Upper lobe of left lung (tissue), 6 donors: ENCODE results near the gene ASCL4. TPM values are rescaled to one million over a fixed set of nuclear protein-coding genes. Genes with fewer than 3 reads are reported as not detected.
A peak's percentile ranks its signal among the peaks of the same experiment; 100 is the strongest.

ENCODE experiments used
- ATAC-seq, 2 donors: fragments of 200-7000 bp; cut with Tn5 transposase; one replicate each; pipeline ENCODE4 v1.9.1; 2022; ENCODE audit warnings: mild to moderate bottlenecking in 2 of 2, moderate library complexity in 2 of 2; ENCODE audit not compliant: low FRiP score in 2 of 2
- DNase-seq, 2 donors: peaks; one replicate each; pipeline ENCODE4 v3.0.0-alpha.2; 2019 to 2020
- H3K27ac ChIP-seq, 4 donors: fragments of 200-600 bp; sonication (generic); one replicate each; pipeline ENCODE4 v1.5.1; 2016 to 2019
- H3K27me3 ChIP-seq, 4 donors: fragments of 200-600 bp; sonication (generic); one replicate each; pipeline ENCODE4 v1.5.1; 2017 to 2019
- H3K36me3 ChIP-seq, 4 donors: fragments of 200-600 bp; sonication (generic); one replicate each; pipeline ENCODE4 v1.5.1; 2016 to 2019
- H3K4me1 ChIP-seq, 4 donors: fragments of 200-600 bp; sonication (generic); one replicate each; pipeline ENCODE4 v1.5.1; 2018 to 2019
- H3K4me3 ChIP-seq, 4 donors: fragments of 200-600 bp; sonication (generic); one replicate each; pipeline ENCODE4 v1.5.1; 2017 to 2019; ENCODE audit warnings: mild to moderate bottlenecking in 2 of 4, moderate library complexity in 1 of 4
- H3K9me3 ChIP-seq, 4 donors: fragments of 200-600 bp; sonication (generic); one replicate each; pipeline ENCODE4 v1.5.1; 2018 to 2019
- CTCF ChIP-seq, 6 experiments: fragments of 450-650 bp in 4 of 6; fragments of 200-600 bp in 2 of 6; sonication (generic) in 2 of 6; IDR thresholded peaks; one replicate each; pipeline ENCODE4 v1.5.1; 2016 to 2019; ENCODE audit warnings: antibody characterized with exemption in 6 of 6
- EP300 ChIP-seq, 4 donors: sonication (generic); formaldehyde crosslinking; IDR thresholded peaks; one replicate each; pipeline ENCODE4 v1.5.1; 2017; ENCODE audit warnings: antibody characterized with exemption in 4 of 4, control low read depth in 2 of 4
- POLR2A ChIP-seq, 4 donors: fragments of 450-650 bp; IDR thresholded peaks; one replicate each; pipeline ENCODE4 v1.5.1; 2016 to 2017; ENCODE audit warnings: antibody characterized with exemption in 4 of 4, mild to moderate bottlenecking in 2 of 4
- POLR2AphosphoS5 ChIP-seq, 2 donors: sonication (generic); formaldehyde crosslinking; IDR thresholded peaks; one replicate each; pipeline ENCODE4 v1.5.1; 2017; ENCODE audit warnings: antibody characterized with exemption in 2 of 2
- whole genome bisulfite sequencing, 2 donors: methylation state at CpG; one replicate each; pipeline ENCODE4 v1.1.5; 2017 to 2018; 5-methylcytosine and 5-hydroxymethylcytosine counted together
- total RNA-seq, 6 donors: library from RNA; depleted of rRNA in 4 of 6; stranded (reverse); fragments of >200 nt in 4 of 6; gene quantifications; one replicate each; pipeline versions ENCODE4 v1.1.0 to v1.2.1, GENCODE V29; 2016 to 2021
- donor health status: DM: no; HTN: no; CAD: no; lungs with moderate emphysema.
- donor health status: DM: no; HTN: yes; CAD: no; lungs with severe emphysema.

The ASCL4 gene
- total RNA-seq, 6 donors from 2014 or later, result not detected

GRCh38 chr12:107803092-107803491 lies 28.6 kb downstream of the ASCL4 start:
- no peak for ATAC-seq
- no peak overlapping the region for H3K4me3 ChIP-seq
- 18 to 54% methylated on average over 3 of the region's 3 CpGs for WGBS, 2 donors
- no peak overlapping the region for H3K27ac ChIP-seq
- no peak for DNase-seq
- no peaks in the 10 kb centered on the region for H3K27me3 ChIP-seq
- no peak for TF ChIP-seq CTCF (IDR thresholded peaks at IDR 0.05)
- no peak for TF ChIP-seq POLR2AphosphoS5 (IDR thresholded peaks at IDR 0.05)
- H3K4me1 ChIP-seq, result no peaks in the 10 kb centered on the region
- no peaks in the 10 kb centered on the region for H3K36me3 ChIP-seq
- no peaks in the 10 kb centered on the region for H3K9me3 ChIP-seq

- Histone ChIP-seq H3K27me3 (no peaks in the 10 kb centered on the region), H3K4me3 (no peak overlapping the region), H3K27ac (no peak overlapping the region), H3K36me3 (no peaks in the 10 kb centered on the region), H3K4me1 (no peaks in the 10 kb centered on the region), H3K9me3 (no peaks in the 10 kb centered on the region)
- TF ChIP-seq CTCF (IDR thresholded peaks at IDR 0.05) (no peak), POLR2A (IDR thresholded peaks at IDR 0.05) (no peak), POLR2AphosphoS5 (IDR thresholded peaks at IDR 0.05) (no peak), EP300 (IDR thresholded peaks at IDR 0.05) (no peak)
- WGBS, 2 donors, result 78 to 89% methylated on average over 9 to 19 of the region's 22 CpGs
- ATAC-seq (no peak), DNase-seq (peak in 1 of 2 donors; percentile 49)
Measured at GRCh38 chr12:107805488-107806180, 31.1 kb downstream of the ASCL4 start.

- peak in 1 of 2 donors; percentile 46 for ATAC-seq
- no peak overlapping the region for H3K27ac ChIP-seq
- no peaks in the 10 kb centered on the region for H3K36me3 ChIP-seq
- H3K9me3 ChIP-seq, result no peaks in the 10 kb centered on the region
- H3K4me1 ChIP-seq, result no peaks in the 10 kb centered on the region
- H3K27me3 ChIP-seq, result no peaks in the 10 kb centered on the region
- no peak overlapping the region for H3K4me3 ChIP-seq
- no peak for DNase-seq
- TF ChIP-seq CTCF (IDR thresholded peaks at IDR 0.05), result no peak
- TF ChIP-seq POLR2AphosphoS5 (IDR thresholded peaks at IDR 0.05), result no peak
- TF ChIP-seq EP300 (IDR thresholded peaks at IDR 0.05), result no peak
- no peak for TF ChIP-seq POLR2A (IDR thresholded peaks at IDR 0.05)
- WGBS, 2 donors, result 25 to 87% methylated on average over 2 to 3 of the region's 3 CpGs
Measured at GRCh38 chr12:107807471-107808150, 33.1 kb downstream of the ASCL4 start.

GRCh38 chr12:107817250-107817649 lies 42.7 kb downstream of the ASCL4 start:
- no peak overlapping the region for H3K4me3 ChIP-seq
- no peak for ATAC-seq
- 93% methylated on average over 1 of the region's 1 CpG; no CpG with 5 or more reads in 1 of the 2 donors for WGBS, 2 donors

More at GRCh38 chr12:107817250-107817649, 42.7 kb downstream of the ASCL4 start:
- H3K4me1 ChIP-seq, result no peaks in the 10 kb centered on the region
- TF ChIP-seq EP300 (IDR thresholded peaks at IDR 0.05) (no peak), POLR2AphosphoS5 (IDR thresholded peaks at IDR 0.05) (no peak), POLR2A (IDR thresholded peaks at IDR 0.05) (no peak), CTCF (IDR thresholded peaks at IDR 0.05) (no peak)
- H3K36me3 ChIP-seq, result no peaks in the 10 kb centered on the region
- DNase-seq, result no peak
- H3K27ac ChIP-seq, result no peak overlapping the region
- peaks cover 0 to 24% (median 12%) of the 10 kb centered on the region in 4 donors for H3K9me3 ChIP-seq
- no peaks in the 10 kb centered on the region for H3K27me3 ChIP-seq
